GM12875 (cell line): ENCODE data around the gene ULK1.

Source experiments
- H3K4me3 ChIP-seq: one replicate; pipeline ENCODE4 v1.5.1; 2011; ENCODE audit warnings: low read depth, low read length, control low read depth
- CTCF ChIP-seq: IDR thresholded peaks from 2 replicates; pipeline ENCODE4 v1.5.1; 2011; ENCODE audit warnings: low read depth, mild to moderate bottlenecking, control low read depth, inconsistent platforms, low read length, moderate library complexity, borderline replicate concordance; ENCODE audit not compliant: insufficient read depth

Gene ULK1

DNA sequence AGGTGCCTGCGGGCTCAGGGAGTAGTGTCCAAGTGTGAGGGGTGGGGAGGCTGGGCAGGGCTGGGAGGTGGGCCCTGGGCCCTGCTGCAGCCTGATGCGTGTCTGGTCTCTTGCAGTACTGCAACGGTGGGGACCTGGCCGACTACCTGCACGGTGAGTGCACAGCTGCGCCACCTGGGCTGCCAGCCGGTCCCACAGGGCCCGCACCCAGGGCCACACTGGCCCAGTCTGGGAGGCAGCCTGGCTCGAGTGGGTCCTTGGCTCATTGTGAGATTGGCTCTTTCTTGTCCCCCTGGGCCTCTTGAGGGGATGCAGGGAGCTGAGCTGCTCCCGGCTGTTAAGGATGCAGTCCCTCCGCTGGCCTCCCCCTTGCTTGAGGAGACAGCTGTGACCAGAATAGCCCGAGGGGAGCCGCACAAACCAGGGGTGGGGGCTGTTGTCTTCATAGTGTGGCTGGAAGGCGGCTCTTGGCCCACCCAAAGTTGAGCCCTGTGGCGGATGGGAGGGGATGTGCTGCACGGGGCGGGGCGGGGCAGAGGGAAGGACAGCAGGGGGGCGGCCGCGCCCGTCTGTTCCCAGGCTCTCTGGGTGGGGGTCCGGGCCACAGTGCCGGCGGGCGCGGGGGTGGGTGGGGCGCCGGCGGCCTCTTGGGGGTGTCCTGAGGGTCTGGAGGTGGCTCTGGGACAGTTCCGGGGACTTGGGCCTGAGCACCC, 13.1 kb downstream of the ULK1 start:
- no peak for TF ChIP-seq CTCF

GRCh38 chr12:131908092-131909080, 14.0 kb downstream of the ULK1 start:
- TF ChIP-seq CTCF = no peak
- H3K4me3 ChIP-seq = no peak overlapping the region

More for the DNA sequence above, 13.1 kb downstream of the ULK1 start:
- H3K4me3 ChIP-seq = no peak overlapping the region

DNA sequence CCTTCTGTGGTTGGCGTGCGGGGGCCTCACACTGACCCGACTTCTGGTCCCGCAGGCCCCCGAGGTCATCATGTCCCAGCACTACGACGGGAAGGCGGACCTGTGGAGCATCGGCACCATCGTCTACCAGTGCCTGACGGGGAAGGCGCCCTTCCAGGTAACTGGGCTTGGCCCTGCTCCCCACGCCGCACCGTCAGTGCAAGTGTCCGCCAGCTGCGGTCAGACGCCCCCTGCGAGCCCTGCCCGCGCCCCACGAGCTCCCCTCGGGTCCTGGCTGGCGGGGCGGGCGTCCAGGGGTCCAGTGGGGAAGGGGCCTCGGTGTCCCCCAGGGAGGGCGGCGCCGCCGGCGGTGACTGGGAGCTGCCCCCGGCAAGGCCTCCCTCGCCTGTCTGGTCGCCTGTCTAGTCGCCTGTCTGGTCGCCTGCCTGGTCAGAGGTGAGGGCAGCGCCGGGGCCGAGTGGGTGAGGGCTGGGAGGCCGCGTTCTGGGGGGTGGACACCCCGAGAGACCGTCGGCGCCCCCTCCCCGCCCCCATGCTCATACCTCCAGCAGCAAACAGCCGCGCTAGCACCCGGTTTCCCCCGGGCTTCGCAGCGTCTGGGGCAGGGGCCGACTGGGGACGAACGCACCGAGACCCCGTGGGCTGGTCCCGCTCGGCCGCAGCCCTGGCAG, 14.8 kb downstream of the ULK1 start:
- TF ChIP-seq CTCF = no peak
- no peak overlapping the region for H3K4me3 ChIP-seq

DNA sequence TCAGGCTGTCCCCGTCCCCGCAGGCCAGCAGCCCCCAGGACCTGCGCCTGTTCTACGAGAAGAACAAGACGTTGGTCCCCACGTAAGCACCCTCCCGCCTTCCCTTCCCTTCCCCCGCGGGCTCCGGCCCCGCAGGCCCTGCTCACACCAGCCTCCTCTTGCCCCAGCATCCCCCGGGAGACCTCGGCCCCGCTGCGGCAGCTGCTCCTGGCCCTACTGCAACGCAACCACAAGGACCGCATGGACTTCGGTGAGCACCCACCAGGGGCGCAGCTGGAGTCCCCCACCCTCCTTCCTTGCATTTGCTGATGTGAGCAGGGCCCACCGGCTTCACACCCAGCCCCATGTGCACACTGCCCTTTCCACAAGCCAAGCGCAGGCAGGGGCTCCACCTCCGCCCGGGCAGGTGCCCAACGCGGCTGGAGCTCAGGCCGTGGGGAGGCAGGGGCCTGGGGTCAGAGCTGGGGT, 15.4 kb downstream of the ULK1 start:
- no peak overlapping the region for H3K4me3 ChIP-seq
- no peak for TF ChIP-seq CTCF

- H3K4me3 ChIP-seq = no peak overlapping the region
- no peak for TF ChIP-seq CTCF
Measured at GRCh38 chr12:131910302-131911027, 16.0 kb downstream of the ULK1 start.

GRCh38 chr12:131911028-131911650, 16.7 kb downstream of the ULK1 start:
- TF ChIP-seq CTCF = no peak
- no peak overlapping the region for H3K4me3 ChIP-seq
